ENCODE measurements around the gene BRINP1.

Gene BRINP1

DNA sequence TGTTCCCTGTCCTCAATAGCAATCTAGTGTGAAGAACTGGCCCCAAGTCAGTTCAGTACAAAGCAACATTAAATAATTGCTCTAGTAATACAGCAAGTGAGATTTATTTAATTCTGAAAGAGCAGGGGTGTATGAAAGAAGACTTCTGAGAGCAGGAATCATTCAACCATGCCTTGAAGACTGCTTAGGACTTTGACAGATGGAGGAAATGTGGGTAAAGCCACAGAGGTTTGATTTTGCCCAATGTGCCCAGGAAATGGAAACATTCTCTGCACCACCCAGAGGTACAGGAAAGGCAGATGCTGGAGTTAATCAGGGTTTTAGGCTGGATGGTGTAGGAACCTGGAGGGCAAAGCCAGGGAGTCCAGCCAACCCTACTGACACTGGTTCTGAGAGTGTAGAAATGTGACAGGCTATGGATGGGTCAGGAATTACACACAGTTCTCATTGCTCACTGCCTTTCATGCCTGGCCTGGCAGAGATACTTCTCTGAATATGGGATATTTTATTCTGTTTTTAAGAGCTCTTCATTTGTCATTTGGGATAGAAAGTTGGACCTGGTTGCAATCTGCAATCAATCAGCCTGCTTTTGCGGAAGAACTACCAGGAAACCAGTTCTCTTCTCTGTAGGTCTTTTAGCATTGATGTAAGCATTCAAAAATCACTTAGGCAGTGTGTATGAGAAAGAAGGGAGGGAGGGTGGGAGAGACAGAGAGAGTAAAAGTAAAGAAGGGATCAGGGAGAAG is 88.3 kb downstream of the BRINP1 start:
- DNase-seq = no peak

DNA sequence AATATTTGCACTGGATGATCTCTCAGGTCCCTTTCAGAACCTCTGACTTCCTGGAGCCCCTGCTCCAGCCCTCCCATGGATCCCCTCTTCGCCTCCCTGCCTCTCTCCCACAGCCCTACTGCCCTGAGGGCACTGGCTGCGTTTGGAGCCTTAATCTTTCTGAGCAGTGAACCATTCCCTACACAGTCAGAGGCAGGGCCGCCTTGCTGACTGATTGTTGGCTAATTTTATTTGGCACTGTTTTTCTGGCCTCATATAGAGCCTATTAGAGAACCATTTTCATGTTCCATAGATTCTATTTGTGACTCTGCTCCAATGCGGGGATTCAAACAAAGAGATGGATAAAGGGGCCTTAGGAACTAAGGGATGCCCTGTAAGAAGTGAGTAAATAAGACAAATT is 91.1 kb downstream of the BRINP1 start:
- no peak for DNase-seq

DNA sequence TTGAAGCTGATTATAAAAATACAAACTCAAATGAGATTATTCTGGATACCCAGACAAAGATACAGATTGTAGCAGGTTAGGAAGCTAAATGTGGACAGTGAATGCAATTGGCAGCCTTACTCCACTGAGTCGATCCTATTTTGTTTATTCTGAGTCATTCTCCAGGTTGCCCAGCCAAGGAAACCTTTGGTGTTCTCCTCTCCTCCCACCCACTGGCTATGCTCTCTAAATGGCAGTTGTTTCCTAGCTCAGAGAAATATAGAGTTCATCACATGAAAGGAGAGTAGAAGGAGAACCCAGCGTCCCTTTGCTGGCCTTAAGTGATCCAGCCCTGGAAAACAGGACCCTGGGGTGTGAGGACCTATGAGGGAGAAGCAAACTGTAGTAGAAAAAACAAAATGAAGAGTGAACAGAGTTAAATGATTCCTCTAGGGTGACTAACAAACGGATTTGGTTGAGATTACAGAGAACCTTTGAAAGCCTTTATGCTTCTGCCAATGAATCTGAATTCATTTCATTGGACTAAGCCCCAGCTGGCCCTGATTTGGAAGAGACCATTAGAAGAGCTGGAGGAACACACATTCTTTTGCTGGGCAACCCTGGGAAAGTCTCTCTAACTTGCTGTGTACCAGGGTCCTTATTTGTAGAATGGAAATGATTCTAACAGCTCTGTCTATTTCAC is 95.1 kb downstream of the BRINP1 start:
- no peak for DNase-seq

DNA sequence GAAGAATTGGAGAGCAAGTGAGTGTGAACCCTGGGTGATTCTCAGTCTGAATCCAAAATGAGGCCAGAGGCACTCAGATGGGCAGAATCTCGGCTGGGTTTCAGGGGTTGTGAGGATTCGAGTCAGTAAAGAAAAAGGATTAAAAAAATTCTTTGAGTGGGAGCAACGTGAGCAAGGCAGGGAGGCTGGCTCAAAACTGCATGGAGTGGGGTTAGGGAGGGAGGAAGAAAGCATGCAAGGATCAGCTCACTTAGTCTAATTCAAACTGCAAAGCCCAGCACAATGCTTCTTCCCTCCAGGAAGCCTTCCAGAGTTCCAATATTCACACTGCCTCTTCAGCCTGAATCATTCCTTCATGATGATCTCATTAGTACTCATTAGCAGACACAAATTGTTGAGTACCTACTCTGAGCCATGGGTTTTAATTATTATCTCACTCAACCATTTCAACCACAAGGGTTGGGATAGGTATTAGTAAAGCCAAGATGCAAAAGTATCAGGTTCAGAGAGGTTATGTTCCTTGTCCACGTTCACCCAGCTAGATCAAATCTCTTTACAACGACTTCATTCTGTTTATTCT is 95.8 kb downstream of the BRINP1 start:
- no peak for DNase-seq

DNA sequence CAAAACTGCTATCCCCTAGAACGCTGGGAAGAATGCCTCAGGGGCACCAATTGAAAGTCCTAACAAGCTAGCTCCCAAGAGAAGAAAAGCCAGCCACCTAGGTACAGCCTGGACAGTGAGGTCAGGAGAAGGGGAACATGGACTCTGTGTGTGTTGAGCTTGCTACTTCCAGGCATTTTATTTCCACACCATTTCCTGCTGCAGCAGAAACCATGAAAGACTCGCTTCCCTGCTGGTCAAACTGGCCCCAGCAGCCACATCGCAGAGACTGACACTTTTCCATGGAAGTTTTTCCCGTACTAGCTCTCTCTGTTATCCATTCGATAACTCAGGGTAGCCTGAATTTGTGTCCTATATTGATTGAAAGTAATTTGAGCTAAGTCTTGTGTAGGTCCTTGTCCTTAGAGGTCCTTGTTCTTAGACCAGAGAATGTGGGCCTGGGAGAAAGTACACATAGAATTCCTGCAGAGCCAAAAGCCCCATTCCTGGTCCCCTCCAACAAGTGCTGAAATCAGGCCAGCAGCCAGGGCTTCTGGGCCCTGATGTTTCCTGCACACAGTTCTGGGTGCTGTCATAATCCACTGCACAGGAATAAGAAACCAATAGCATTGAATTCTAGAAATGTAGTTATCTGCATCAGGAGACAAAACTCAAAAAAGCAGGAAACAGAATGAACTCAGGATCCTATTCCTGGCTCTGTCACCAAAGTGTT is 96.6 kb downstream of the BRINP1 start:
- no peak for DNase-seq

DNA sequence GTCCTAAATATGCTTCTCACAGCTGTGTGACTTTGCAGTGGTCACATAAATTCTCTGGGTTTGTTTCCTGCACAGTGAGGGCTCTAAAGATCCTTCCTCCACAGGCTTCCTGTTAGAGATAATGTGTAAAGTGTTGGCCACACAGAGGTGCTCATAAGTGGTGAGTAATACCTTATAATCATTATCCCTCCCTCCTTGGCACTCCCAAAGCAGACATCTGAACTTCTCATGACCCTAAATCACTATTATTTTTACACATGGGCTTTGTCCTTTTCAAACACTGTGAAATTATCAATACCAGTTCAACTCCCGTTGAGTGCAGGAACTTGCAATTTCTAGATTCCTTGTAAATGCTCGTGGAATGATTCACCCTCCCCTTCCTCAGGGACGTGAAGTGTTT is 100.2 kb downstream of the BRINP1 start:
- DNase-seq = no peak

DNA sequence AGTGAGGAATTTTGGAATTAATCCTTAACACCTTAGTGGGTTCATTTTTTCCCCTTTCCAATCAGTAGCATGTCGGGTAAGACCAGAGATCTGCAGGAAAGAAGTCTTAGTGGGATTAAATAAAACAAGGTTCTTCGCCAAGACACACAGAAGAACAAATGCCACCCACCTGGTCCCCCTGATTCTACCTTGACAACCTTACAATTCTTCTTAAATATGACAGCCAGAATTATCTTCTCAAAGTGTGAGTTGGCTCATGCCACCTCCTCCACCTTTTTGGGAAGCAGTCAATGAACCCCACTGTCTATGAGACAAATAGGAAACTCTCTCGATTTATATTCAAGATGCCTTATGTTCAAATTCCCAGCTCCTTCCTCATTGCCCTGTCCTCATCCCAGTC is 105.1 kb downstream of the BRINP1 start:
- DNase-seq = no peak

DNA sequence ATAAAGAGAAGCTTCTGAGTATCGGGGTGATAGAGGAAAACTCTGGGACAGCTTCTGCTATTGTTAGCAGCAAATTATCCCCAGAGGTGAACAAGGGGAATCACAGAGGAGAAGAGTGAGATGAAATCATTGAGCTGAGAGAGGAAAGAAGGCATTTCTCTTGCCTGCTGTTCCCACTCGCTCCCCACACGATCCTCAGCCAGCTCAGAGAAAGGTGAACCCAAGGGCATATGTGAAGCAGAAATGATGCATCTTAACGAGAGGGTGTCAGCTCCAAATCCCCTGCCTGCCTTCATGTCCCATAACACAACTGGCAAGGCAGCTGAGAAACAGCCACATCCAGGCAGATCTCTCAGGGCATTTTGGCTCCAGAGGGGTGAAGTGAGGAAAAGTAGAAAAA is 111.6 kb downstream of the BRINP1 start:
- no peak for DNase-seq

DNA sequence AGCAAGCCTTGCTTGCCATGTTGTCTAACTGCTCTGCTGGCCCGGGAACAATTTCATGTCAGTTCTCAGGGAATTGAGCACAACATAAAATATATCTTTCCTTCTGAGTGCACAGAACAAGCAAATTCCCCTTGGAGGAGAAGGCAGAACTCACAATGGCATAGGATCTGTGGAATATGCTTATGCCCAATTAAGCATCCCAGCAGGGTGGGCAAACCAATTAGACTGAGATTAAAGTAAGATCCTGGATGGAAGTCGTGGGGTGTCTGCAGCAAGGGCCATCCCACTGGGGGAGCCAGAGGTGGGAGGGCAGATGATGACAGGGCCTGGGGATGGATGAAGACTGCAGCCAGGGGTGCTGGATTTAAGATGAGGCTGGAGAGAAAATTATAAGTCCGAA is 114.1 kb downstream of the BRINP1 start:
- no peak for DNase-seq

DNA sequence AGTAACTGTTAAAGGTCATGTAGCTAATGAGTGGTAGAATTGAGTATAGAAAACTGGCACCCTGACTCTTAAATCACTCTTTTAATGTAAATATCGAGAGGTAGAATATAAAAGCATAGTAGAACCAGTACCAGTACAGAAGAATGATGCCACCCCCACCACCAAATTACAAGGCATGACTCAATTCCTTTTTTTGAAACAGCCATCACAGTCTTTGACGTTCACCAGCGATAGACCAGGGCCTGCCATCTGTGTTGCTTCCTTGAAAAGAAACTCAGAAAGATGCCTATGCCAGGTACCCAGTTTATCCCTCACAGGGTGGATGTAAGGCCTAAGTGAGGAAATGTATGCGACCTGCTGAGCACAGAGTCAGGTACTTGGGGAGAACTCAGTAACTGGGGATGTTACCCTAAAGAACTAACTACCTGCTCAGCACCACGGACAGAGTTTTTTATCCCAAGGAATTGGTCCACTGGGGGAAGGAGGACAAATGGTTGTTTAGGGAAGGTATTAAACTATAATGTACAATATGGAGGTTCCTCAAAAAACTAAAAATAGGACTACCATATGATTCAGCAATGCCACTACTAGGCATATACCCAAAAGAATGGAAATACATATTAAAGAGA is 116.5 kb downstream of the BRINP1 start:
- no peak for DNase-seq

DNA sequence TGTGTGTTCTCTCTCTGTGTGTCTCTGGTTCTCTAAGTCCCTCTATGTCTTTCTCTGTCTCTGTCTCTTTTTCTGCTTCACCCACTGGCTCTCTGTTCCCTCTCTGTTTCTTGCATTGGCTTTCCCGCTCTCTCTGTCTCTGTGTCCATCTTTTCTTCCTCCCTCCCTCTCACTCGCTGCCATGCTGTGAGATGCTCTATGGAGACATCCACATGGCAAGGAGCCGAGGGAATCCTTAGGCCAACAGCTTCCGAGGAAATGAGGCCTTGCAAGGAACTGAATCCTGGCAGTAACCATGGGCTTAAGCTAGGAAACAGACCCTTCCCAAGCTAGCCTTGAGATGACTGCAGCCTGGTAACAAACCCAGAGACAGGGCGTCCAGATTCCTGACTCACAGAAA is 117.3 kb downstream of the BRINP1 start:
- no peak for DNase-seq

DNA sequence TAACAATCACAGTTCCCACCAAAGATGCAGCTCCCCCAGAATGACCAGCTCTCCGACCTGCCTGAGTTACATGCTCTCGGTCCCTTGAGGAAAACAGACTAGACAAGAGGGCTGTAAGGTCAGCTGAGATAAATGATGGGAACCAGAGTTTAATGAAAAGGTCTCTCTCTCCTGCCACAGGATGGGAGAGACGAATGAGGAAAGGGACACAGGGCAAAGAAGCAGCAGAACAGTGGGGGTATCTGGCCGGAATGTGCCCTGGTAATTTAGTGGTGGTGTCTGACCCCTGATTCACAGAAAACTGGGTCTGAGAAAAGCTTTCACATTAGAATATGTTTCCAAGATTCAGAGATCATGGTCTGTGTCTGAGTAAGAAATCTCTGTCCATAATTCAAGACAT is 118.5 kb downstream of the BRINP1 start:
- no peak for DNase-seq

DNA sequence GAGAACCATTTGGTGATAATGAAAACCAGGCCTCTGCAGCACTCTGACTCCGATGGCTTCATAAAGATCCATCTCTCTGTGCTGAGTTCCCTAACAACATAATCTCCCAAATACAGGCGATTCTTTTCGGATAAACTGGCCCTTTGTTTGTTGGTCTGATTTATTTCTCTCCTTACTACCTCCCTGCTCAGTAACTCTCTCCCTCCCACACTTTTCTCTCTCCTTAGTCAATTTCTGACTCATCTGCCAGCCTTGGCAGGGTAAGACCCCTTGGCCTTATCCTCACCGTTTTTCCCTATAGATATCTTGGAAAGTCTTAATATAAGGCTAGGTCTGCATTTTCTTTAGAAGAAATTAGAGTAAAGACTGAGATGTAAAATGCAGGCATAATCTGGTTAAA is 128.7 kb downstream of the BRINP1 start:
- no peak for DNase-seq

DNA sequence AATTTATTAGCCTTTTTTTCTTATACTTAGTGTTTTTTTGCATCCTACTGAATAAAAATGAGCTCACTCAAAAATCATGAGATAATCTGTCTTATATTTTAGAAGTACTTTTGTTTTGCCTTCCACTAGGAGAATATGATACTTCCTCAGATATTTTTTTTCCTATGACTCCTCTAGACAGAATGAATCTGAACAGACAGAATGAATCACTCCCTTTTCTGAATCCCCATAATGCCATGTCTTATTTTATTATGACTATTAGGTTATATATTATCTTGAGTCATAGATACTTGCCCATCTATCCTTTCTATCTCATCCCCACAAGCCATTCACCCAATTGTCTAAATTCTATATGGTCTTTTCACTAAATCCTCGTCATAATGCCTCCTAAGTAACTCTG is 134.6 kb downstream of the BRINP1 start:
- DNase-seq = no peak

DNA sequence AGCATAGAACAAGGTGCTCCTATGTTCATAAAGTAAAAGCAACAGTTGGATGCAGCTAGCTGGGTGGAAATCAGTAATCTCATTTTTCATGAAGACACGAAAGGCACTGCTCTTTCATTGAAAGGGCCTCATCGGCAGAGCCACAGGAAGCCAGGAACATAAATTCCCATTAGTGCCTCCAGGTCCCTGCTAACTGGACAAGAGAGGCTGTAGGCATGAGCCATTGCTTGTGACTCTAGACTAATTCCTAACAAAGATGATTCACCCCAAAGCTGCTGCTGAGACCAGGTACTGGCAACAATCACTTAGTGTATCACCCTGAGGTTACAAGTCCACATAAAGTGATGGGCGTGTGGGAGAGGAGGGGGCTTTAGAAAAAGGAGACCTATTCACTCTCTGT is 141.8 kb downstream of the BRINP1 start:
- no peak for DNase-seq

DNA sequence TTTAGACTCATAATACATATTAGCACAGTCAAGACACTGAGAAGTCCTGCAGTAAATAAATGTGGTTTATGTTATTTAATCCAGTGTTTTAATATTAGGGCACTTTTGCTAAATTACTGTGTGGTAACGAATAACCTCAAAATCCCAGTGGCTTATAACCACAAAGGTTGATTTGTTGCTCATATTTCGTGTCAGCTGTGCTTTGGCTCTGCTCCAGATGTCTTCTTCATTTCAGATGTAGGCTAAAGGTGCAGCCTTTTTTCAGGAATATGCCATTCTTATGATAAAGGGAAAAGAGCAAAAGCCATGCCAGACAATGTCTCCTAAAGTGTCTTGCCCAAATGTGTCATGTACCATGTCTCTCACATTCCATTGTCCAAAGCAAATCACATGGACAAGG is 144.8 kb downstream of the BRINP1 start:
- no peak for DNase-seq

DNA sequence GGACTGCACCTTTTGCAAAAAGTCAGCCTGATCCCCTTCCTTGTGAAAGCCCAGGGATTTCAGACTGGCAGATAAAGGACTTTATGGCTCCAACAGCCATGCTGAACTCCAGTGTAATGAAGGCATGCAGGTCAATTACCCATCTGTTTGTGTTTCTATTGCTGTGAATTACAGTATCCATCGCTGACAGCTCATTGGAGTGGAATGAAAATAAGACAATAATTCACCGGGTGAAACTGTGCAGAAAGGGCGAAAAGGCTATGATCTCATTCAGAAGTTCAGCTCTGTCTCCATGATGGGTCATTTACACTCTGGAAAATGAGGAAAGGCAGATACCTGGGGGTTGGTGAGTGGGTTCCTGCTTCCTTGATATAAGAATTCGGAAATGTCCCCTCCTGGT is 148.0 kb downstream of the BRINP1 start:
- DNase-seq = no peak

DNA sequence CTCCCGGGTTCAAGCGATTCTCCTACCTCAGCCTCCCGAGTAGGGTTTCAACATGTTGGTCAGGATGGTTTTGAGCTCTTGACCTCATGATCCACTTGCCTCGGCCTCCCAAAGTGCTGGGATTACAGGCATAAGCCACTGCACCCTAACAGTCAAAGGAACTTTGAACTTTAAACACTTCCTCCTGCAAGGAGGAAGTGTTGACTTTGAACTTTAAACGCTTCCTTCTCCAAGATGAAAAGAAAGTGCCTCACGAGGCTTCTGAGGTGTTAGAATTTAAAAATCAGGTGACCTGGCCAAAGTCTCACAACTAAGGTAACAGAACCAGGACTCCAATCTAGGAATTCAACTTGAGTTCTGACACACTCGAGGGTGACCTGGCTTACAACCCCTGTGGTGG is 150.9 kb downstream of the BRINP1 start:
- no peak for DNase-seq

DNA sequence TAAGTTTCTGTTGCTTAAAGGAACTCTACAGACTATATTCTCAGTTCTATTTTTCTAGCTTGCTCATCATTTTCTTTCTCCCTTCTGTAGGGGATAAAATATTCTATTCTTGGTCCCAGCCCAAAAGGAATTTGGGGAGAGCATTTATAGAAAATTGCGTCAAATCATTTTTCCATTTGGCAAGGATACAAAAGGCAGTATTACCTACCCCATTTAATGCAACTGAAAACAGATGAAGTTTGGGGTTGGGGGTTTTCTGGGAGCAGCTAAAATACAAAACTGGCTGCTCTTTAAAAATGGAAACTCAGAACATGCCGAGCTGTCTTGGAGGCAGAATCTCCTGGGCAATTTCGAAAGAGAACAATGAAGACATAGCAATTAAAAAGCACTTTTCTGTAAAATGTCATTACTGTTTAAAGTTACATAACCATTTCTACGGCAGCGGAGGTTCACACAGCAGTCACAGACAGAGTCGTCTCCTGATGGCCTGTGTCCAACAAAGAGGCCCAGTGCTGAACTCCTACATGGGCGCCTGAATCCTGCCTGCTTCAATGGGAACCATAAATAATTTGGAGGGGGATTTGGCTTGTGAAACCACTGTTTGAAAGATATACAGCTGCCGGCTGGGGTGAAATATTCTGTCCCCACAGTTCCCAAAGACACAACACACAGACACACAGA is 152.4 kb downstream of the BRINP1 start:
- DNase-seq = no peak

DNA sequence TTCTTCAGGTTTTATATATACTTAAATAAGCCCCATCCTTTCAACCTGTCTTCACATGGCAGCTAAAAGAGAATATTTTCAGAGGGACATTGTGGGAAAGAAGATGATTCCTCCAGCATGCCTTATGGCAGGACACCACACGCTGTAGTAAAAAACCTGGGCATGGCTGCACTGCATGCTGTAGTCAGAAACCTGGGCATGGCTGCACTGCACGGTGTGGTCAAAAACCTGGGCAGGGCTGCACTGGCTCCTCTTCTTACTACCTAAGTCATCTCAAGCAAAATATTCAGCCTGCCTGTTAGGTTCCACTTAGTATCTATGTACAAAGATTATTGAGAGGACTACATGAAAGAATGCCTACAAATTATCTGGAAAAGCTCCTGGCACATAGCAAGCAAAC is 153.6 kb downstream of the BRINP1 start:
- DNase-seq = no peak

DNA sequence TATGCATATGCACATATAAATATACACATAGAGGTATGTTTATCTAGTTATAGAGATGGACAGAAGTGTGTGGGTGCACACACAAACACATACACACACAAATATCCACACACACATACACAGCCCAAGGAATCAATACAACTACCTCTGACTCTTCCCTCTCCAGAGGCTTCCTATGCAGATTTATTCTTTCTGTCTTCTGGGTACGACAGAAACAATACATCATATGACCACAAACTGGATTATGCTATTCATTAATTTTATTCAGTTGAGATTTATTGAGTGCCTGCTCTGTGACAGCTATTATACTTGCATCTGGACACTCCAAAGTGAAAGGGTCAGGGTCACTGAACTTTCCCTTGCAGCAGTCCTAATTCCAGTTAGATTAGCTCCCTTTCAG is 155.8 kb downstream of the BRINP1 start:
- no peak for DNase-seq

DNA sequence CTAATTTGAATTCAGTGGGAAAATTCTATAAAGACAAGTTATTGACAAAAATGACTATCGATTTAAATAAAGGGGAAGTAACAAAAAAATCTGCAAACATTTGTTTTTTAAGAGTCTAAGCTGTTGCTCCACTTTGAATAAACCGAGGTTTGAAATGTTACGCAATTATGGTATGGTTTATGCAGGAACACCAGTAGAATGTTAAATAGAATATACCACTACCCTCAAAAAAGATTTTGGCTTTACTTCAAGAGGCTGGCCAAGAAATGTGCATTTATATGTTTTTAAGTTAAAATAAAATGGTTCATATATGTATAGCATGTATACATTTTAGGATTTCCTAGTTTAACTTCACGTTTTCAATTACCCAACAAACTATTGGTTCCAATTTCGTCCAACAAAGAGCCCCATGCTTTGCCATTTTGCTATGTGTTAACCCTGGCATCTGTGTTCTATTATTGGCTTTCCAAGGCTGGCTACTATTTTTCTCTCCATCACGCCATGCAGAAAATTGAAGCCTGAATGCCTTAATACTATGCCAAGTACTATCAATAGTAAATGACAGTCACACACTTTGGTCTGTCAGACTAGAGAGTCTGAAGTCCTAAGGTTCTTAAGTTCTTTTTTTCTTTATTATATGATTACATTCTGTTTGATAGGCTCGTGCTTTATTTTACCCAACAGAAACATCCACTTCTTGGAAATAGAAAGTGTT is 171.2 kb downstream of the BRINP1 start:
- no peak for DNase-seq

All from NCI-H1417 treated with DMSO at 0.1 percent for 48 hours (cell line).